HepG2 (cell line): Measurements from ENCODE around the gene NACC2. TPM values are rescaled to one million over a fixed set of nuclear protein-coding genes. Genes with fewer than 3 reads are reported as not detected.

ENCODE experiments used
- ARHGAP35 ChIP-seq: sonication (generic); formaldehyde crosslinking; IDR thresholded peaks from 2 replicates; pipeline ENCODE4 v1.9.0; 2022; ENCODE audit warnings: mild to moderate bottlenecking, inconsistent platforms, moderate library complexity, missing genetic modification reagents, borderline replicate concordance
- DBP ChIP-seq: sonication (generic); formaldehyde crosslinking; IDR thresholded peaks from 2 replicates; pipeline ENCODE4 v1.4.0; 2020; ENCODE audit warnings: missing genetic modification reagents; ENCODE audit errors: not compliant biosample characterization
- FOXA3 ChIP-seq: IDR thresholded peaks from 2 replicates; pipeline ENCODE4 v1.6.1; 2016; ENCODE audit warnings: missing genetic modification reagents, missing compliant biosample characterization
- FOXM1 ChIP-seq: sonication (generic); formaldehyde crosslinking; IDR thresholded peaks from 2 replicates; pipeline ENCODE4 v1.5.0; 2020; ENCODE audit warnings: missing genetic modification reagents
- GABPA ChIP-seq, 2 experiments: IDR thresholded peaks; 2 replicates each; pipeline ENCODE4 v1.6.1; 2011 to 2016; ENCODE audit warnings: low read depth in 2 of 2, low read length in 1 of 2, missing biosample characterization in 1 of 2, missing genetic modification characterization in 1 of 2
- IRF2 ChIP-seq: IDR thresholded peaks from 2 replicates; pipeline ENCODE4 v1.6.1; 2018; ENCODE audit warnings: missing genetic modification reagents, missing compliant biosample characterization
- ONECUT2 ChIP-seq: sonication (generic); formaldehyde crosslinking; IDR thresholded peaks from 2 replicates; pipeline ENCODE4 v1.4.0; 2020; ENCODE audit warnings: missing genetic modification reagents
- PHF5A ChIP-seq: IDR thresholded peaks from one replicate; pipeline ENCODE4 v1.6.1; 2018; ENCODE audit warnings: low read depth, missing genetic modification reagents; ENCODE audit not compliant: unreplicated experiment
- PLRG1 ChIP-seq: fragments of 450-650 bp; conservative IDR thresholded peaks from 2 replicates; pipeline ENCODE4 v1.6.1; 2016
- SYNCRIP ChIP-seq: fragments of 200-400 bp; formaldehyde crosslinking; IDR thresholded peaks from 2 replicates; pipeline ENCODE4 v1.6.1; 2018; ENCODE audit warnings: mild to moderate bottlenecking, low read depth, low read length; ENCODE audit not compliant: insufficient read depth
- TBX3 ChIP-seq: fragments of 450-650 bp; IDR thresholded peaks from 2 replicates; pipeline ENCODE4 v1.6.1; 2017; ENCODE audit warnings: antibody characterized with exemption, mild to moderate bottlenecking, inconsistent platforms, borderline replicate concordance
- TFE3 ChIP-seq: IDR thresholded peaks from 2 replicates; pipeline ENCODE4 v1.6.1; 2016
- ZFX ChIP-seq: sonication (generic); formaldehyde crosslinking; IDR thresholded peaks from 2 replicates; pipeline ENCODE4 v1.4.0; 2020; ENCODE audit warnings: mild to moderate bottlenecking, low read depth, missing genetic modification reagents, moderate library complexity
- ZNF362 ChIP-seq: sonication (generic); formaldehyde crosslinking; IDR thresholded peaks from 2 replicates; pipeline ENCODE4 v1.4.0; 2020; ENCODE audit warnings: missing genetic modification reagents, mild to moderate bottlenecking, borderline replicate concordance
- ZNF407 ChIP-seq: sonication (generic); formaldehyde crosslinking; IDR thresholded peaks from one replicate; pipeline ENCODE4 v1.5.1; 2020; ENCODE audit warnings: mild to moderate bottlenecking, missing genetic modification reagents; ENCODE audit errors: not compliant biosample characterization
- ZNF563 ChIP-seq: sonication (generic); formaldehyde crosslinking; IDR thresholded peaks from 2 replicates; pipeline ENCODE4 v1.8.0; 2022; ENCODE audit warnings: mild to moderate bottlenecking, moderate library complexity, missing genetic modification reagents
- polyA plus RNA-seq, 8 experiments: library from polyadenylated mRNA; depleted of rRNA in 3 of 8; stranded (reverse) in 7 of 8; unstranded in 1 of 8; fragments of >200 nt; fragmentation: Illumina TruSeq in 4 of 8; extraction: Trizol in 4 of 8; gene quantifications; 2 replicates each; pipeline versions ENCODE4 v1.2.1 to v1.2.3, GENCODE V29; 2011 to 2016; ENCODE audit warnings: low read depth in 4 of 8, missing spikeins in 1 of 8, mixed read lengths in 1 of 8; ENCODE audit not compliant: insufficient read depth in 1 of 8
- total RNA-seq, 5 experiments: library from RNA; depleted of rRNA; stranded (reverse); fragments of >200 nt; fragmentation: Illumina TruSeq; extraction: Trizol; gene quantifications; 2 replicates each; pipeline ENCODE4 v1.2.3, GENCODE V29; 2016; ENCODE audit warnings: low read depth in 1 of 5

Gene NACC2
- total and polyA plus RNA-seq, 2 of the 13 experiments (the other 11 are each of a cell fraction or from before 2014, with no cell fraction given): 5.9 to 12.3 TPM

- no peak; the same call in 1 of the 2 replicates for TF ChIP-seq ARHGAP35 (CRISPR knock-in tag)
- peak; percentile 18; the same call in 1 of the 2 replicates for TF ChIP-seq TBX3
- TF ChIP-seq IRF2: no peak
- no peak for TF ChIP-seq ONECUT2 (CRISPR knock-in tag)
- no peak for TF ChIP-seq FOXM1 (CRISPR knock-in tag)
- no peak for TF ChIP-seq SYNCRIP
- no peak for TF ChIP-seq ZNF407
- peak; percentile 81 for TF ChIP-seq FOXA3 (CRISPR knock-in tag)
- TF ChIP-seq GABPA (IDR thresholded peaks at IDR 0.05; ENCODE audit: low read depth, low read length): no peak
- TF ChIP-seq GABPA (CRISPR knock-in tag; IDR thresholded peaks at IDR 0.05; ENCODE audit: low read depth): no peak
- TF ChIP-seq ZNF362 (CRISPR knock-in tag): no peak
- no peak for TF ChIP-seq PLRG1
- no peak for TF ChIP-seq TFE3
- TF ChIP-seq PHF5A: no peak
- TF ChIP-seq DBP (CRISPR knock-in tag): no peak
- no peak; the same call in 1 of the 2 replicates for TF ChIP-seq ZNF563
- no peak for TF ChIP-seq ZFX
These were observed 43.1 kb downstream of the NACC2 start (continued) for GRCh38 chr9:136051837-136052471.
